DND-41 (cell line): ENCODE data around the gene MALL.
"Not testable (repeated sequence)": the region's sequence is repeated elsewhere in the genome, so short reads cannot be mapped to it uniquely, and the experiment has no call there.

Source experiments
- ATAC-seq: fragments of 200-7000 bp; cut with Tn5 transposase; 3 replicates; pipeline ENCODE4 v1.9.1; 2021; ENCODE audit warnings: low read depth; ENCODE audit not compliant: insufficient read depth
- DNase-seq: peaks from one replicate; pipeline ENCODE4 v3.0.0-alpha.2; 2020
- H2AFZ ChIP-seq: 2 replicates; pipeline ENCODE4 v1.6.0; 2012; ENCODE audit warnings: low read depth, low read length
- H3K27ac ChIP-seq: 2 replicates; pipeline ENCODE4 v1.5.1; 2012; ENCODE audit warnings: low read length, inconsistent platforms
- H3K27me3 ChIP-seq: fragments of 200-600 bp; sonication (generic); 2 replicates; pipeline ENCODE4 v1.6.0; 2012; ENCODE audit warnings: low read length, mild to moderate bottlenecking, inconsistent platforms; ENCODE audit not compliant: insufficient read depth, poor library complexity
- H3K36me3 ChIP-seq: 2 replicates; pipeline ENCODE4 v1.5.1; 2012; ENCODE audit warnings: low read length, inconsistent platforms; ENCODE audit not compliant: insufficient read depth
- H3K4me1 ChIP-seq: 2 replicates; pipeline ENCODE4 v1.5.1; 2012; ENCODE audit warnings: mild to moderate bottlenecking, low read length; ENCODE audit not compliant: insufficient read depth
- H3K4me2 ChIP-seq: 2 replicates; pipeline ENCODE4 v1.6.0; 2012; ENCODE audit warnings: mild to moderate bottlenecking, moderate library complexity, low read length, inconsistent platforms; ENCODE audit not compliant: insufficient read depth
- H3K4me3 ChIP-seq, 2 experiments: fragments of 200-600 bp in 1 of 2; shearing (Covaris generic) in 1 of 2; 2 replicates each; pipeline ENCODE4 v1.5.1; 2012 to 2016; ENCODE audit warnings: inconsistent platforms in 2 of 2, low read length in 2 of 2, mild to moderate bottlenecking in 2 of 2, low read depth in 1 of 2, moderate library complexity in 1 of 2
- H3K79me2 ChIP-seq: 2 replicates; pipeline ENCODE4 v1.6.0; 2012; ENCODE audit warnings: low read length, inconsistent platforms; ENCODE audit not compliant: insufficient read depth
- H3K9ac ChIP-seq: 2 replicates; pipeline ENCODE4 v1.6.0; 2012; ENCODE audit warnings: low read depth, mild to moderate bottlenecking, inconsistent platforms, low read length, moderate library complexity
- H3K9me3 ChIP-seq: 2 replicates; pipeline ENCODE4 v1.5.1; 2012; ENCODE audit warnings: low read length, moderate library complexity, mild to moderate bottlenecking, inconsistent platforms; ENCODE audit not compliant: insufficient read depth, severe bottlenecking
- H4K20me1 ChIP-seq: 2 replicates; pipeline ENCODE4 v1.6.0; 2012; ENCODE audit warnings: low read length; ENCODE audit not compliant: insufficient read depth

MALL gene

DNA sequence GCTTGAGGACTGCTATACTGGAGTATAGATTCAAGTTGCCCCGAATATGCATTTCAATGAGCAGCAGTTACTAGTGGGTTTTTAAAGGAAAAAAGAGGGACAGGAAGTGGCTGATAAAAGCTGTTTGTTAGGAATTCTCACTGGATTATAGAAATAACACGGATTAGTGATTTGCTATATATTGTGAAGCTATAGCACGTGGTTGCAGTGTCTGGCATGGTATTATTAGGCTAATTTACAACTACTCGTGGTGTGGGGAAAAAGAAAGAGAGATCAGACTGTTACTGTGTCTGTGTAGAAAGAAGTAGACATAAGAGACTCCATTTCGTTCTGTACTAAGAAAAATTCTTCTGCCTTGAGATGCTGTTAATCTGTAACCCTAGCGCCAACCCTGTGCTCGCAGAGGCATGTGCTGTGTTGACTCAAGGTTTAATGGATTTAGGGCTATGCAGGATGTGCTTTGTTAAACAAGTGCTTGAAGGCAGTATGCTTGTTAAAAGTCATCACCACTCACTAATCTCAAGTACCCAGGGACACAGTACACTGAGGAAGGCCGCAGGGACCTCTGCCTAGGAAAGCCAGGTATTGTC, 59.7 kb downstream of the MALL start:
- H3K79me2 ChIP-seq, DNase-seq, H3K27ac ChIP-seq, H3K4me2 ChIP-seq, H3K27me3 ChIP-seq, ATAC-seq, H3K9ac ChIP-seq, H3K36me3 ChIP-seq, H3K4me3 ChIP-seq, H2AFZ ChIP-seq, H4K20me1 ChIP-seq, H3K9me3 ChIP-seq, H3K4me1 ChIP-seq: not testable (repeated sequence)

DNA sequence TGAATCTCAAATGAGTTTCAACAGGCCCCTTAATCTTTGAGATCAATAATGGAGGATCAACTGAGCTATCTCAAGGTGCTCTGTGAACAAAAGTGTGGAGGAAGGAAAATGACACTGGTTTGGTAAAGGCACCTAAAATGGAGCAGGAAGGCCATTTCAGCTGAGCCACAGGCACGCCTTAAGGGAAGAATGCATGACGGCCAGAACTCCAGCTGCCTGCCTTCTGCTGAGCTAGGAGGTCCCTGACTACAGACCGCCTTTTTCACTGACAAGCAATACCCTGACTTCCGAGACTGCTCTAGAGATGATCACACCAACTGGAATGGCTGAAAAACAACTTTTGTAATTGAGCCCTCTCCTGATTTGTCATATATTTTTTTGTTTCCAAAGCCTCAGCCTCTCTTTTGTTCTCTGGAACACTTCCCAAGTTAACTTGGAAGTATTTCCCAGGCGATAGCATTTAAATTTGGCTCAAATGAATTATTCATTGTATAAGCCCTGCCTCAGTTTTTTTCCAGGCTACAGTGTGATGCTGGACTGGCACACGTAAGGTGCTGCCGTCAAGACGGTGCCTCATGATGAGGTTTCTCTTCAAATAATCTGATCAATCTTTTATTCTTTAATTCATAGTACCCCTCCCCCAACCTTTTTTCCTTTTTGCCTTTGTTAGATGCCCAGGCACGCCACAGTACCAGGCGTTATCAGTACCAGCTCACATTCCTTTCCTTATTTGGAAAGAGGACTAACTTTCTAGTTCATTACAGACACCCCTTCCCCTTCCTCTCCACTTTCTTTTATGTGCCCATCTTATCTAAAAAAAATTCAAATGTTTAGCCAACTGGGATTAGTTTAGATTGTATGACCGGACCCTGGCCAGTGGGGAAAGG, 60.9 kb downstream of the MALL start:
- H4K20me1 ChIP-seq, DNase-seq, H3K4me2 ChIP-seq, H3K79me2 ChIP-seq, H3K36me3 ChIP-seq, H3K4me1 ChIP-seq, ATAC-seq, H3K4me3 ChIP-seq, H3K9ac ChIP-seq, H3K27ac ChIP-seq, H2AFZ ChIP-seq, H3K9me3 ChIP-seq, H3K27me3 ChIP-seq: not testable (repeated sequence)

DNA sequence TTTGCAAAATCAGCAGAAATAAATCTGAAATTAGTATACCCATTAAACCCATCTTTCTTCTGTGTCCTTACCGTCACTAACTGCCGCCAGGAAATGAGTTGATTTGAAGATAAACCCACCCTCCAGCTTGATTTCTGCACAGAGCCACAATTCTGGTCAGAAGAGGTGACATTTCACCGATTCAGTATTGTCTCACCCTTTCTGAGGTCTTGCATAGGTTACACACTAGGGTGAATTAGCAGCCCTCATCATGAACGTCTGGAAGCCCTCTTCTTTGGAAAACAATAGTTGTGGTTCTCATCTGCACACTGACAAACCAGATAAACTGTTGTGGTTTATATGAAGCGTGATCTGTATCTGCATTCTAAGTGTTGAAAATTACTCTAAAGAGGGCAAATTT, 61.9 kb downstream of the MALL start:
- peak; percentile 74 for ATAC-seq
- not testable (repeated sequence) for H3K79me2 ChIP-seq, H2AFZ ChIP-seq, DNase-seq, H3K27me3 ChIP-seq, H3K4me1 ChIP-seq, H3K27ac ChIP-seq, H3K4me3 ChIP-seq, H3K9me3 ChIP-seq, H3K36me3 ChIP-seq, H3K9ac ChIP-seq, H4K20me1 ChIP-seq, H3K4me2 ChIP-seq

DNA sequence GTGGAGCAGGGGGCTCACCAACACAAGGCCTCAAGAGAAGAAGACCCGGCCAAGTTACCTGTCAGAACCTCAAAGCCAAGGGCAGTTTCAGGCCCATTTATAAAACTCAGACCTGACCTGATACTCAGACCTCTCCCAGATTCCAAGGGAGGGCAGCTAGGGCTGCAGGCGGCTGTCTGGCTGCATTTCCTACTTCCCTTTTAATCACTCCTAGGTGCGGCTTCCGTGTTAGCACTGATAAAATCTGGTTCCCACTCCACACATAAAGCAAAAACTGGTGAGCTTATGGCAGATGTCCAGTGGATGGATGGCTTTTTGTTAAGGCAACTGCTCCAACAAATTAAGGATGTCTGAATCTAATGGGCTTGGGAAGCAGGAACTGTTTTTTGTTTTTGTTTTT, 63.5 kb downstream of the MALL start:
- not testable (repeated sequence) for H3K27me3 ChIP-seq, H3K9ac ChIP-seq, H2AFZ ChIP-seq, H3K4me1 ChIP-seq, H3K27ac ChIP-seq, H3K36me3 ChIP-seq, H3K79me2 ChIP-seq, ATAC-seq, DNase-seq, H3K4me2 ChIP-seq, H3K9me3 ChIP-seq, H3K4me3 ChIP-seq, H4K20me1 ChIP-seq

DNA sequence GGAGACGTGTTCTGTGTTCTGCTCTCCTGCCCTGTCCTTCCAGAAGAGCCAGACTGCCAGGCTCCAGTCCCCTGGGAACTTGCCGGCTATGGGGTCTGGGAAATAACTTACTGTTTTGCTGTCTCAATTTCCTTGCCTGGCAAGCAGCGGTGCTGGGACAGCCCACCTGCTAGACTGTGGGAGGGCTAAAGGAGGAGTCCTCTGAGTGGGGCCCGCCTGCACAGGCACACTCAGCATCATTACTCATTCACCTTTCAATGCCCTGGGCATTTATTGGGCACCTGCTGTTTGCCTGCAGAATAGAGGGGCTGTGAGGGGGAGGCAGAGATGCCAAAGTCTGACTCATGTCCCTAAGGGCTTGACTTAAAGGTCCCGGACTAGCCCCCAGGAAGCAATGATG, 65.4 kb downstream of the MALL start:
- not testable (repeated sequence) for H3K27ac ChIP-seq, H3K4me2 ChIP-seq, ATAC-seq

DNA sequence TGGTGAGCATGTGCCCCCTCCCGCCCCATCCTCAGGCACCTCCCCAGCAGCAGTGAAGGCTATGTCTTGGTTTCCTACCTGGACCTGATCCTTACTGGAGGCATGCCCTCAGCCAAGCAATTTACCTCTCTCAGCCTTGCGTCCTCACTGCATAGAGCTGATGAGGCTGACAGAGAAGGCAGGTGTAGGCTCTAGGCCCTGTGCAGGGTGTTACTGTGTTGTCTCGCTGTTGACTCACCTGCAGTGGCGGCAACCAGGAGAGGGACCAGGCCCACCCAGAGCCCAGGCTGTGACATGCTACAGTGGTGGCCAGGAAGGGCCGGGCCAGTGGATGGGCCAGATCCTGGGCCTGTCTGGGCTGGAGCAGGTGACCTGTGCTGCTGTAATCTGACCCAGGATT, 65.9 kb downstream of the MALL start:
- H3K27me3 ChIP-seq, ATAC-seq, H3K36me3 ChIP-seq, DNase-seq, H3K79me2 ChIP-seq, H4K20me1 ChIP-seq, H3K27ac ChIP-seq, H3K9me3 ChIP-seq, H3K4me2 ChIP-seq, H2AFZ ChIP-seq, H3K4me1 ChIP-seq, H3K9ac ChIP-seq, H3K4me3 ChIP-seq: not testable (repeated sequence)

More for the DNA sequence above, 65.4 kb downstream of the MALL start:
- not testable (repeated sequence) for H4K20me1 ChIP-seq, H3K79me2 ChIP-seq, DNase-seq, H3K4me1 ChIP-seq, H3K4me3 ChIP-seq, H3K9ac ChIP-seq, H3K36me3 ChIP-seq, H3K27me3 ChIP-seq, H3K9me3 ChIP-seq, H2AFZ ChIP-seq

DNA sequence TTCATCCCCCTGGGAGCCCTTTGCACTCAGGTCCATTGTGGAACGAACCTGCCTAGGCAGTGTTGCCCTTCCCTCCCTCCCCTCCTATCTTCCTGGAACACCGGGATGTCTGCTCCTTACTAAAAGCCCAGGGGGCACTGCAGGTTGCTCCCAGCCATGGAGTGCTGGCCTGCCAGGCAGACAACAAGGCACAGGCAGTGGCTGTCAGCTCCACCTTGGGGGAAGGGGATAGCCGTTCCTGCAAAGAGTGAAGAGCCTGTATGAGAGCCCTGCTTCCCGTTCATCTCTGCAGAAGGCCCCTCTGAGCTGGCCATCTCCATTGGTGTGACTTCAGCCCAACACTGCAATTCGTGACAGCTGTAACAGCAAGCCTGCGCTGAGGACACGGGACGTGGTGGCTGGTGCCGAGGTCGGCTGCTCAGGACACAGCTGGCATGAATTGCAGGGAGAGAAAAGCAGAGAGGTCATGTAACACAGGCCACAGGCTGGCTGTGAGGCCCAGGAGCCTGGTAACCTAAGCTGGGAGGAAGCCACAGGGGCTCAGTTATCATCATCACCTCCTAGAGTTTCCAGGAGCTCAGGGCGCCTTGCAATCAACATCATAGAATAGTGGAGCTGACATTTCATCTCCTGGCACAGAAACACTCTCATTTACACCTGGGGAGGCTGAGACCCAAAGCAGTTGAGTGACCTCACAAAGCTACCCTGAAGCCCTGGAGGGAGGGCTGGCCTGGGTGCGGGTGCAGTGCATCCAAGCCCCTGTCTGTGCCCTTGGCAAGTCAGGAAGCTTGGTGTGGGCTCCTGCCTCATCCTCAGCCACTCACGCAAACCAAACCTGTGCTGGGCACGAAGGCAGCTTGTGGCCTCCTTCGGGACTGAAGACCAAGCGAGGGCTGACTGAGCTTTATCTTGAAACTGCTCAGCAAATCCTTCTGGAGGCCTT, 67.1 kb downstream of the MALL start:
- H3K9ac ChIP-seq, H3K27me3 ChIP-seq, H3K27ac ChIP-seq, H3K36me3 ChIP-seq, ATAC-seq, H3K4me1 ChIP-seq, H3K4me3 ChIP-seq, H3K79me2 ChIP-seq, H3K4me2 ChIP-seq, DNase-seq, H3K9me3 ChIP-seq, H4K20me1 ChIP-seq, H2AFZ ChIP-seq: not testable (repeated sequence)

DNA sequence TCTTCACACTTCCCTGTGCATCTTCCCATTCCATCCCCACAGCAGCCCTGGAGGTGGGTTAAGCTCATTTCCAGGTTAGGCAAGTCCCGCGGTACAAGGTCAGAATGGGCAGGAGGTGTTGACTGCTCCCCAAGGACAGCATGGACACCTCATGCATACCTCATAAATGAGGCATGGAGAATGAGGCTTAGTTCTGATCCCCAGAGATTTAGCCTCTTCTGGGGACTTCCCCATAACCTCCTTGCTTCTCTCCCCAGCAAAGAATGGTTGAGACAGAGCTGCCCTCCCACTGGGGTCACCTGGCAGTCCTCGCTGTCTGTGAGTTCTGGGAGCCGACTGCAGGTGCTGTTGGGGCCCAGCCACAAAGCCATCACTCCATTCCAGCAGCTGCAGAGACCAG, 68.4 kb downstream of the MALL start:
- H3K4me1 ChIP-seq, H3K27ac ChIP-seq, H3K4me2 ChIP-seq, H3K9ac ChIP-seq, ATAC-seq, H4K20me1 ChIP-seq, H3K79me2 ChIP-seq, H2AFZ ChIP-seq, DNase-seq, H3K9me3 ChIP-seq, H3K27me3 ChIP-seq, H3K4me3 ChIP-seq, H3K36me3 ChIP-seq: not testable (repeated sequence)
